RCC 7860 (cell line): Measurements from ENCODE around the gene MPDZ.

Source experiments
- DNase-seq: peaks from one replicate; pipeline ENCODE4 v3.0.0-alpha.2; 2015; ENCODE audit warnings: low spot score
- FAIRE-seq: peaks from 2 replicates; lab custom pipeline; 2012; peaks lifted over from hg19 to GRCh38; lab: Jason Lieb, UNC

Gene MPDZ

GRCh38 chr9:13088720-13089427 lies 190.6 kb downstream of the MPDZ start:
- DNase-seq, result peak; percentile 39
- no peak for FAIRE-seq

GRCh38 chr9:13083963-13084528 lies 195.4 kb downstream of the MPDZ start:
- DNase-seq (no peak), FAIRE-seq (no peak)

- FAIRE-seq (no peak), DNase-seq (no peak)
Measured at GRCh38 chr9:13083366-13083765, 196.1 kb downstream of the MPDZ start.

GRCh38 chr9:13082796-13083195 lies 196.7 kb downstream of the MPDZ start:
- DNase-seq (no peak), FAIRE-seq (no peak)

GRCh38 chr9:13078164-13078563 lies 201.3 kb downstream of the MPDZ start:
- FAIRE-seq, result no peak

GRCh38 chr9:13076616-13077015 lies 202.9 kb downstream of the MPDZ start:
- no peak for DNase-seq
- FAIRE-seq, result no peak

More at GRCh38 chr9:13078164-13078563, 201.3 kb downstream of the MPDZ start:
- no peak for DNase-seq

- FAIRE-seq (no peak), DNase-seq (no peak)
Measured at GRCh38 chr9:13071921-13072320, 207.6 kb downstream of the MPDZ start.

- FAIRE-seq, result no peak
Measured at GRCh38 chr9:13070612-13071595, 208.6 kb downstream of the MPDZ start.

GRCh38 chr9:13069498-13069897 lies 210.0 kb downstream of the MPDZ start:
- no peak for DNase-seq
- FAIRE-seq, result no peak

More at GRCh38 chr9:13070612-13071595, 208.6 kb downstream of the MPDZ start:
- no peak for DNase-seq

GRCh38 chr9:13064676-13065075 lies 214.8 kb downstream of the MPDZ start:
- no peak for FAIRE-seq
- no peak for DNase-seq

- FAIRE-seq, result no peak
- no peak for DNase-seq
Measured at GRCh38 chr9:13063880-13064459, 215.5 kb downstream of the MPDZ start.

- DNase-seq (no peak), FAIRE-seq (no peak)
Measured at GRCh38 chr9:13061390-13061789, 218.1 kb downstream of the MPDZ start.
